Thyroid gland (tissue), 4 donors: ENCODE data around the gene DENND2C. TPM values are rescaled to one million over a fixed set of nuclear protein-coding genes. Genes with fewer than 3 reads are reported as not detected.
"Not testable (repeated sequence)": the region's sequence is repeated elsewhere in the genome, so short reads cannot be mapped to it uniquely, and the experiment has no call there.

ENCODE experiments used
- DNase-seq, 2 donors: peaks; one replicate each; pipeline ENCODE4 v3.0.0-alpha.2; 2019
- H3K27ac ChIP-seq, 3 donors: fragments of 200-600 bp; sonication (generic); 1 replicate in 2 of 3; 2 replicates in 1 of 3; pipeline ENCODE4 v1.5.1; 2016 to 2019; ENCODE audit warnings: mild to moderate bottlenecking in 1 of 3, moderate library complexity in 1 of 3
- H3K27me3 ChIP-seq: fragments of 200-600 bp; sonication (generic); one replicate; pipeline ENCODE4 v1.5.1; 2019
- H3K36me3 ChIP-seq, 2 donors: fragments of 200-600 bp; sonication (generic); one replicate each; pipeline ENCODE4 v1.5.1; 2016 to 2019
- H3K4me1 ChIP-seq, 2 donors: fragments of 200-600 bp; sonication (generic); one replicate each; pipeline ENCODE4 v1.5.1; 2017 to 2019
- H3K4me3 ChIP-seq, 3 donors: fragments of 200-600 bp; sonication (generic); replicated peaks in 1 of 3; 1 replicate in 2 of 3; 2 replicates in 1 of 3; pipeline ENCODE4 v1.5.1; 2016; ENCODE audit warnings: mild to moderate bottlenecking in 1 of 3
- H3K9me3 ChIP-seq: fragments of 200-600 bp; sonication (generic); one replicate; pipeline ENCODE4 v1.5.1; 2017
- POLR2A ChIP-seq, 2 donors: fragments of 450-650 bp; IDR thresholded peaks; one replicate each; pipeline ENCODE4 v1.6.1; 2017; ENCODE audit warnings: antibody characterized with exemption in 2 of 2, mild to moderate bottlenecking in 2 of 2, moderate library complexity in 1 of 2
- WGBS, 2 donors: methylation state at CpG; one replicate each; pipeline ENCODE4 v1.1.5; 2017; 5-methylcytosine and 5-hydroxymethylcytosine counted together
- intact Hi-C: fragments of 100-400 bp; cut with DNase I; formaldehyde crosslinking; loops from one replicate; pipeline ENCODE4 v1.15.1; 2023
- total RNA-seq, 4 donors: library from RNA; depleted of rRNA; stranded (reverse); fragments of >200 nt; gene quantifications; one replicate each; pipeline ENCODE4 v1.2.3, GENCODE V29; 2016
- TF ChIP-seq, protein P1 (sequence below), 6 experiments: fragments of 200-600 bp in 3 of 6; fragments of 450-650 bp in 3 of 6; sonication (generic) in 3 of 6; IDR thresholded peaks; one replicate each; pipeline ENCODE4 v1.5.1; 2016 to 2019; ENCODE audit warnings: antibody characterized with exemption in 6 of 6, mild to moderate bottlenecking in 2 of 6, inconsistent platforms in 1 of 6, moderate library complexity in 1 of 6

DENND2C gene
- total RNA-seq, 4 donors from 2014 or later: 2.6 to 3.9 (median 3.8) TPM

GRCh38 chr1:114574365-114574764 lies 95.5 kb downstream of the DENND2C start:
- Histone ChIP-seq H3K27me3 (no peaks in the 10 kb centered on the region), H3K4me1 (peaks cover 0 to under 1% of the 10 kb centered on the region in 2 donors), H3K27ac (no peak overlapping the region), H3K9me3 (no peaks in the 10 kb centered on the region), H3K4me3 (no peak overlapping the region), H3K36me3 (peaks cover 42 to 46% of the 10 kb centered on the region in 2 donors)
- TF ChIP-seq, protein P1, sequence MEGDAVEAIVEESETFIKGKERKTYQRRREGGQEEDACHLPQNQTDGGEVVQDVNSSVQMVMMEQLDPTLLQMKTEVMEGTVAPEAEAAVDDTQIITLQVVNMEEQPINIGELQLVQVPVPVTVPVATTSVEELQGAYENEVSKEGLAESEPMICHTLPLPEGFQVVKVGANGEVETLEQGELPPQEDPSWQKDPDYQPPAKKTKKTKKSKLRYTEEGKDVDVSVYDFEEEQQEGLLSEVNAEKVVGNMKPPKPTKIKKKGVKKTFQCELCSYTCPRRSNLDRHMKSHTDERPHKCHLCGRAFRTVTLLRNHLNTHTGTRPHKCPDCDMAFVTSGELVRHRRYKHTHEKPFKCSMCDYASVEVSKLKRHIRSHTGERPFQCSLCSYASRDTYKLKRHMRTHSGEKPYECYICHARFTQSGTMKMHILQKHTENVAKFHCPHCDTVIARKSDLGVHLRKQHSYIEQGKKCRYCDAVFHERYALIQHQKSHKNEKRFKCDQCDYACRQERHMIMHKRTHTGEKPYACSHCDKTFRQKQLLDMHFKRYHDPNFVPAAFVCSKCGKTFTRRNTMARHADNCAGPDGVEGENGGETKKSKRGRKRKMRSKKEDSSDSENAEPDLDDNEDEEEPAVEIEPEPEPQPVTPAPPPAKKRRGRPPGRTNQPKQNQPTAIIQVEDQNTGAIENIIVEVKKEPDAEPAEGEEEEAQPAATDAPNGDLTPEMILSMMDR (IDR thresholded peaks at IDR 0.05): no peak
- TF ChIP-seq POLR2A (IDR thresholded peaks at IDR 0.05): no peak
- WGBS, 2 donors: 96 to 98% methylated on average over 2 of the region's 2 CpGs
- intact Hi-C loops: no loop called here
- no peak for DNase-seq

DNA sequence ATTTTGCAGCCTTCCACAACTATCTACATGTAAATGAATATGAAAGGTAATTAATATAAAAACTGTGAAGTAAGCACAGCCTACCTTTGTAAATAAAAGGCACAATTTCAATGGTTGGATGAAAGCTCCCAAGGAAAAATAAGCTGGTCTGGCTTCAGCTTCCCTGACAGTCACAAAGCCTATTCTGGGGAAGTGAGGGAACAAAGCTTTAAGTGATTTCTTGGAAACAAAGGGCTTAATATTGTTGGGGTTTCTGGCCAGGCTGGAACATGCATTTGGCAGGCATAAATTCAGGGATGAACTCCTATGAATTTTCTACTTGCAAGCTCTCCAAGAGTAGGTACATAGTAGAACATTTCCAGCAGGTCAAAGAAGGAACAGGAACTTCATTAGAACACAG lies 105.7 kb downstream of the DENND2C start:
- intact Hi-C loops: no loop called here
- Histone ChIP-seq H3K27me3 (no peaks in the 10 kb centered on the region), H3K4me1 (no peaks in the 10 kb centered on the region), H3K27ac (no peak overlapping the region), H3K36me3 (peaks cover 23 to 28% of the 10 kb centered on the region in 2 donors), H3K4me3 (no peak overlapping the region), H3K9me3 (no peaks in the 10 kb centered on the region)
- TF ChIP-seq, protein P1 (IDR thresholded peaks at IDR 0.05): no peak
- no peak for TF ChIP-seq POLR2A (IDR thresholded peaks at IDR 0.05)
- DNase-seq: no peak

GRCh38 chr1:114562978-114563510 lies 106.8 kb downstream of the DENND2C start:
- DNase-seq, intact Hi-C loops, H3K9me3 ChIP-seq, H3K27ac ChIP-seq, H3K4me3 ChIP-seq, H3K27me3 ChIP-seq, H3K4me1 ChIP-seq: not testable (repeated sequence)
- WGBS, 2 donors: 91 to 93% methylated on average over 3 of the region's 3 CpGs
- H3K36me3 ChIP-seq: peaks cover 15 to 17% of the 10 kb centered on the region in 2 donors

DNA sequence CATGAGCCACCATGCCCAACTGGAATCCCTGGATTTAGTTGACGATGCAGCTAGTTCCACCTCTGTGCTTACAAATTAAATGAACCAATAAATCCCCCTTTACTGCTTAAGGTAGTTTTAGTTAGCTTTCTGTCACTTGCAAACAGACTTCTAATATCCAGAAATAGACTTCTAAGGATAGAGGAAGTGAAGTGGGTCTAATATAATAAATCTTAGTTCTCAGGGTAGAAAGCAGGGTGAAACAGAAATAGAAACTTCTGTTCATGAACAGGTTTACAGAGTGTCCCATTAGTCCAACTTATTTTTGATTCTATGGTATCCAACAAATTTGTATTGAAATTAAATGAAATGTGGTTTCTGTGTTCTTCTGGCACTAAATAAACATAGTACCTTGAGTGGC lies 108.5 kb downstream of the DENND2C start:
- Histone ChIP-seq H3K9me3 (no peaks in the 10 kb centered on the region), H3K27ac (no peak overlapping the region), H3K4me3 (no peak overlapping the region), H3K36me3 (no peaks in the 10 kb centered on the region), H3K4me1 (no peaks in the 10 kb centered on the region), H3K27me3 (no peaks in the 10 kb centered on the region)
- intact Hi-C loops: no loop called here
- DNase-seq: no peak
- WGBS, 2 donors: 77 to 94% methylated on average over 1 of the region's 1 CpG
- TF ChIP-seq, protein P1 (IDR thresholded peaks at IDR 0.05): no peak

DNA sequence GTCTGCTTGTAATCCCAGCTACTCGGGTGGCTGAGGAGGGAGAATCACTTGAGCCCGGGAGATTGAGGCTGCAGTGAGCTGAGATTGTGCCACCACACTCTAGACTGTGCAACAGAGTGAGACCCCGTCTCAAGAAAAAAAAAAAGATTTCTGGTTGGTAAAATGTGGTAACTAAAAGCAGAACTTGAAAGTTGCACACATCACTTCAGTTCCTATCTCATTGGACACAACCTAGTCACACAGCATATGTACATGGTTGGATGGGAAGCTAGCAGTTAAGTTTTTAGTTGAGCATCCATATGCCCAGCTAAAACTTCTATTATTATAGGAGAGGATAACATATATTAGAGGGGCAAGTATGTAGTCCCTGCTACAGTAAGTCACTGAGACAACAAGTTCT lies 110.5 kb downstream of the DENND2C start:
- H3K9me3 ChIP-seq: no peaks in the 10 kb centered on the region
- no peak for TF ChIP-seq POLR2A (IDR thresholded peaks at IDR 0.05)
- TF ChIP-seq, protein P1 (IDR thresholded peaks at IDR 0.05): no peak
- no peak overlapping the region for H3K27ac ChIP-seq
- WGBS, 2 donors: 59 to 60% methylated on average over 3 of the region's 3 CpGs
- H3K4me3 ChIP-seq: no peak overlapping the region
- intact Hi-C loops: no loop called here
- H3K27me3 ChIP-seq: no peaks in the 10 kb centered on the region
- H3K36me3 ChIP-seq: no peaks in the 10 kb centered on the region
- no peak for DNase-seq
- no peaks in the 10 kb centered on the region for H3K4me1 ChIP-seq

GRCh38 chr1:114558544-114558943 lies 111.3 kb downstream of the DENND2C start:
- no peak overlapping the region for H3K27ac ChIP-seq
- 92 to 96% methylated on average over 1 of the region's 1 CpG for WGBS, 2 donors
- H3K9me3 ChIP-seq: no peaks in the 10 kb centered on the region
- H3K4me1 ChIP-seq: no peaks in the 10 kb centered on the region
- H3K36me3 ChIP-seq: no peaks in the 10 kb centered on the region
- no peaks in the 10 kb centered on the region for H3K27me3 ChIP-seq
- intact Hi-C loops: no loop called here
- TF ChIP-seq, protein P1 (IDR thresholded peaks at IDR 0.05): peak in 4 of 6 experiments; percentile 28 to 63 (median 52)
- no peak for TF ChIP-seq POLR2A (IDR thresholded peaks at IDR 0.05)
- no peak overlapping the region for H3K4me3 ChIP-seq
- DNase-seq: no peak
